SK-N-SH treated with all-trans-retinoic acid at 6 μM for 48 hours (cell line): ENCODE data around the gene EVI5.

Experiments
- ESRRG ChIP-seq: fragments of 250-450 bp; sonication (Bioruptor Pico); IDR thresholded peaks from 2 replicates; pipeline ENCODE4 v1.6.1; 2021; ENCODE audit warnings: mild to moderate bottlenecking
- OSR1 ChIP-seq: fragments of 250-450 bp; sonication (Bioruptor Pico); IDR thresholded peaks from 2 replicates; pipeline ENCODE4 v1.8.0; 2022; ENCODE audit warnings: moderate library complexity, mild to moderate bottlenecking, inconsistent platforms
- PPARA ChIP-seq: fragments of 250-450 bp; sonication (Bioruptor Pico); IDR thresholded peaks from 2 replicates; pipeline ENCODE4 v1.5.0; 2020; ENCODE audit warnings: mild to moderate bottlenecking, borderline replicate concordance

DNA sequence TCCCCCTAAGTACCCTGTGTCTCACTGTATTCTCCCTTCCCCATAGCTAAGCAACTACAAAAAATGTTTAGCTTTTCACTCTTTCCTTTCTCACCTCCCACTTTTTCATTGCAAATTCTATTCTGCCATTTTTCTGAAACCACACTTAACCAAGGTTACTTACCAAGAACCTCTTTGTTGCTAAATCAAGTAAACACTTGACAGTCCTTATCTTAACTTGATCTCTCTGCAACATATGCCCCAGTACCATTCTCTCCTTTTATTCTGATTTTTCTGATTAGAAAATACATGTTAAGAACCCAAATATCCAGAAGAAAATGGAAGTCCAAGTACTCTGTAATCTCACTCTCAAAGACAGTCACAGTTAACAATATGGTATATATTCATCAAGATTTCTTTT is 16.0 kb downstream of the EVI5 start:
- no peak for TF ChIP-seq PPARA
- TF ChIP-seq ESRRG (CRISPR knock-in tag): no peak
- no peak for TF ChIP-seq OSR1
